Kidney epithelial cell (primary cell): Measurements from ENCODE around the gene EIF5. TPM values are rescaled to one million over a fixed set of nuclear protein-coding genes. Genes with fewer than 3 reads are reported as not detected.

ENCODE experiments used
- DNase-seq: peaks from one replicate; pipeline ENCODE4 v3.0.0-alpha.2; 2010; ENCODE audit warnings: low read depth
- H3K27me3 ChIP-seq: 2 replicates; pipeline ENCODE4 v1.6.0; 2011; ENCODE audit warnings: low read length; ENCODE audit not compliant: control insufficient read depth, insufficient read depth
- H3K36me3 ChIP-seq: 2 replicates; pipeline ENCODE4 v1.5.1; 2011; ENCODE audit warnings: low read length; ENCODE audit not compliant: control insufficient read depth, insufficient read depth
- H3K4me3 ChIP-seq: 2 replicates; pipeline ENCODE4 v1.5.1; 2011; ENCODE audit warnings: low read depth, mild to moderate bottlenecking, control low read depth, low read length
- CTCF ChIP-seq: IDR thresholded peaks from 2 replicates; pipeline ENCODE4 v1.5.1; 2011; ENCODE audit warnings: mild to moderate bottlenecking, moderate library complexity, low read length, control low read depth, inconsistent platforms; ENCODE audit not compliant: insufficient read depth, poor library complexity, severe bottlenecking
- total RNA-seq: library from RNA; depleted of rRNA; stranded (reverse); fragments of >200 nt; gene quantifications from 2 replicates; pipeline ENCODE4 v1.2.3, GENCODE V29; 2015

EIF5 gene
- total RNA-seq, 1 donor from 2014 or later: 254 TPM

GRCh38 chr14:103296007-103296406 lies 38.0 kb upstream of the EIF5 start:
- no peaks in the 10 kb centered on the region for H3K27me3 ChIP-seq
- H3K36me3 ChIP-seq: no peaks in the 10 kb centered on the region
- peak; percentile 58 for DNase-seq
- H3K4me3 ChIP-seq: no peak overlapping the region
- TF ChIP-seq CTCF: no peak

GRCh38 chr14:103296987-103297386 lies 37.0 kb upstream of the EIF5 start:
- no peak overlapping the region for H3K4me3 ChIP-seq
- TF ChIP-seq CTCF: no peak
- no peak for DNase-seq
- H3K27me3 ChIP-seq: no peaks in the 10 kb centered on the region
- H3K36me3 ChIP-seq: no peaks in the 10 kb centered on the region

- no peaks in the 10 kb centered on the region for H3K36me3 ChIP-seq
- DNase-seq: no peak
- H3K27me3 ChIP-seq: no peaks in the 10 kb centered on the region
- TF ChIP-seq CTCF: no peak
- H3K4me3 ChIP-seq: no peak overlapping the region
Observed at GRCh38 chr14:103298620-103299019, 35.4 kb upstream of the EIF5 start.

- DNase-seq: no peak
- TF ChIP-seq CTCF: no peak
- Histone ChIP-seq H3K27me3 (no peaks in the 10 kb centered on the region), H3K36me3 (no peaks in the 10 kb centered on the region), H3K4me3 (no peak overlapping the region)
Observed at GRCh38 chr14:103301512-103302354, 32.3 kb upstream of the EIF5 start.

GRCh38 chr14:103302966-103303365 lies 31.1 kb upstream of the EIF5 start:
- no peak for DNase-seq
- no peak for TF ChIP-seq CTCF
- Histone ChIP-seq H3K4me3 (no peak overlapping the region), H3K27me3 (no peaks in the 10 kb centered on the region), H3K36me3 (no peaks in the 10 kb centered on the region)

- TF ChIP-seq CTCF: no peak
Observed at GRCh38 chr14:103304706-103305105, 29.3 kb upstream of the EIF5 start.

More at GRCh38 chr14:103304706-103305105, 29.3 kb upstream of the EIF5 start:
- Histone ChIP-seq H3K27me3 (no peaks in the 10 kb centered on the region), H3K4me3 (no peak overlapping the region), H3K36me3 (no peaks in the 10 kb centered on the region)
- no peak for DNase-seq
